Stimulated activated CD4-positive, alpha-beta T cell treated with anti-CD3 and anti-CD28 coated beads, Interleukin-4, amount 100 ng/mL, for 24 hours (primary cell): ENCODE measurements around the gene DMRTC1B.
"Not testable (repeated sequence)": the region's sequence is repeated elsewhere in the genome, so short reads cannot be mapped to it uniquely, and the experiment has no call there.

Experiments used
- DNase-seq: peaks from one replicate; pipeline ENCODE4 v3.0.0-alpha.2; 2020

DMRTC1B gene, protein sequence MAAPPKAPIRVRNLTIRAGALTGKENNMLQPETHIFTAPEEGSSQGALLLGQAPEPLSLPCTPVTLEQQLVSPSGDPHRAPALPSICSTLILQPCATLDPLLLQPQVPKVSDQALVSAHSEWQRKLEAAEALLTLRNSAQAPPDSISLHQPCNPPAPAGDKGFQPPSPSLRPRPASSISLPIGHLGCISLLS

GRCh38 chrX:72776653-72777466, at the start of gene DMRTC1B:
DMRTC1B (plus strand) TSS chrX:72776890; CDS start chrX:72845136, 68,246 bp downstream.
- DNase-seq = not testable (repeated sequence)

- no peak for DNase-seq
Measured at GRCh38 chrX:72727846-72728245, 48.8 kb upstream of the DMRTC1B start.

DNA sequence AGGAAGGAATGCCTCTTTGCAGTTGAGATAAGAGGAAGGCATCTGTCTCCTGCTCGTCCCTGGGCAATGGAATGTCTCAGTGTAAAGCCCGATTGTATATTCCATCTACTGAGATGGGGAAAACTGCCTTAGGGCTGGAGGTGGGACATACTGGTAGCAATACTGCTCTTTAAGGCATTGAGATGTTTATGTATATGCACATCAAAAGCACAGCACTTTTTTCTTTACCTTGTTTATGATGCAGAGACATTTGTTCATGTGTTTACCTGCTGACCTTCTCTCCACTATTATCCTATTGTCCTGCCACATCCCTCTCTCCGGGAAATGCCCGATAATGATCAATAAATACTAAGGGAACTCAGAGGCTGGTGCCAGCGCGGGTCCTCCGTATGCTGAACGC, 43.1 kb upstream of the DMRTC1B start:
- DNase-seq = not testable (repeated sequence)

DNA sequence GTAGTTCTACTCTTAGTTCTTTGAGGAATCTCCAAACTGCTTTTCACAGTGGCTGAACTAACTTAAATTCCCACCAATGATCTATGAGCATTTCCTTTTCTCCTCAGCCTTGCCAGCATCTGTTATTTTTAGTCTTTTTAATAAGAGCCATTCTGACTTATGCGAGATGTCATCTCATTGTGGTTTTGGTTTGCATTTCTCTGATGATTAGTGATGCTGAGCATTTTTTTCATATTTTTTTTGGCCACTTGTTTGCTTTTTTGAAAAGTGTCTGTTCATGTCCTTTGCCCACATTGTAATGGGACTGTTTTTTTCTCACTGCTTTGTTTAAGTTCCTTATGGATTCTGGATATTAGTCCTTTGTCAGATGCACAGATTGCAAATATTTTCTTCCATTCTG, 41.1 kb upstream of the DMRTC1B start:
- DNase-seq = no peak

DNA sequence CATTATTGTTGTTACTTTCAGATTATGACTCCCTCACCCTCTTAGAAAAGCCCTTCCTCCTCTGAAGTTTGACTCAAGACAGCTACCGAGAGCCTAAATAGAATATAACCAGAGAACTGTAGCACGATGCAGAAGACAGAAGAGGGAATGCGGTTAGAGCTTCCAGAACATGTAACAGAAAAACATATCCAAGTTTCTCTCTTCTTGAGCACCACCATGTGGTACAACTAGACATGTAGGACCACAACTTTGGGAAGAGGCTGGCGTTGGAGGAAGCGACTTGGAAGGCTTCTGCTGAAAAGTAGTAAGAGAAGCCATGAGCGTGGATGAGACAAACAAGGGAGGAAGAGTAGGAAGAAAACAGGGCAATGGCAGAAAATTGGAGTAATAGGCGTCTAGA, 31.1 kb upstream of the DMRTC1B start:
- not testable (repeated sequence) for DNase-seq

DNA sequence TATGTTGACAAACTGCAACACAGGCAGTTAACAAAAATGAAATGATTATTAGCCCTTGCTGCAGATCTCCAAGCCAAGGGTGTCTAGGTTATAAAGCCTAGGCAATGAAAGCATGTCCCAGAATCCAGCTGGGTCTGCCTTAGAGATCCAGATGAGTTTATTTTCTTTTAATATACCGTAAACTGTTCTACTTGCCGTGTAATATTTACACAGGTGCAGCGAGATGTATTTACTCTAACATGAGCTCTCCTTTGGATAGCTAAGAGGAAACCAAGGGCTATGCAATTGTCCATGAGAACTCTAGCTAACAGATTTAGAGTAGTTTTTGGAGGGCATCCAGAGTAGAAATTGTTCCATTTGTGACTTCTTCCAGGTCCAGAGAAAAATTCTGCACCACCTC, 28.1 kb upstream of the DMRTC1B start:
- DNase-seq = not testable (repeated sequence)

GRCh38 chrX:72760454-72760853, 16.2 kb upstream of the DMRTC1B start:
- DNase-seq = not testable (repeated sequence)

GRCh38 chrX:72777467-72777790, 739 bp downstream of the DMRTC1B start:
- not testable (repeated sequence) for DNase-seq

DNA sequence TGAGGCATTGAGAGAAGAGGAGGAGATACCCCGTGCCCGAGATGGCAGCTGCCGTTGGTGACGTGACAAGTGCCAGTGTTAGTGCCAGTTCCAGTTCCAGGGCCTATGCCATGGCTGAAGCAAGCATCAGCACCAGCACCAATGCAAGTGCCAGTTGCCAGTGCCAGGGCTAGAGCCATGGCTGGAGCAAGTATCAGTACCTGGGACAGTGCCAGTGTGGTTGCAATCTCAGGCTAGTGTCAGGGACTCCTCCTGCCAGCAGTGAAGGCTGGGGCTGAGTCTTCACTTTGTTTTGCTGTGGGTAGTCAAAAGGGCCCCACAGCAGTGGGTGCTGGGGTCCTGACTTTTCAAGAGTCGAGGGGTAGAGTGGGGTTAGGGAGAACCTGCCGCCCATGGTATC, 1.5 kb downstream of the DMRTC1B start:
- not testable (repeated sequence) for DNase-seq

- DNase-seq = not testable (repeated sequence)
Measured at GRCh38 chrX:72782560-72782959, 5.9 kb downstream of the DMRTC1B start, which contains the start of gene FAM236B. FAM236B (minus strand) TSS chrX:72782660; CDS start chrX:72782560, 100 bp downstream.

GRCh38 chrX:72783365-72783936, 6.8 kb downstream of the DMRTC1B start:
- not testable (repeated sequence) for DNase-seq

- not testable (repeated sequence) for DNase-seq
Measured at GRCh38 chrX:72783964-72784363, 7.3 kb downstream of the DMRTC1B start.

GRCh38 chrX:72788142-72788541, 11.5 kb downstream of the DMRTC1B start:
- DNase-seq = not testable (repeated sequence)

DNA sequence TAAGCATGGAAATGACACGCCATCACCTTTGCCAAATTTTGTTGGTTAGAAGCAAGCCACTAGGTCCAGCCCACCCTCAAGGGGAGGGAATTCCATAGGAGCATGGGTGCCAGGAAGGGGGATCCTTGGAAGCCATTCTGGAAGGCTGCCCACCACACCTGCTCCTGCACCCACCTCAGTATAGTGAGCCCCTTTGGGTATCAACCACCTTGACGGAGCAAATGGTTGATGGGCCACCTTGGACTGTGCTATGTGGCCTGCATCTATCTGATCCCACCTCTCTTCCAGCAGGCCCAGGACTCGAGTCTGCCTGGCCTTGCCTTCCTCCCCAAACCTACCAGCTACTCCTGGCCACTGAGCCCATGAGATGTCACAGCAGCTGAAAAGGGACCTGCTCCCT, 13.7 kb downstream of the DMRTC1B start:
- not testable (repeated sequence) for DNase-seq

DNA sequence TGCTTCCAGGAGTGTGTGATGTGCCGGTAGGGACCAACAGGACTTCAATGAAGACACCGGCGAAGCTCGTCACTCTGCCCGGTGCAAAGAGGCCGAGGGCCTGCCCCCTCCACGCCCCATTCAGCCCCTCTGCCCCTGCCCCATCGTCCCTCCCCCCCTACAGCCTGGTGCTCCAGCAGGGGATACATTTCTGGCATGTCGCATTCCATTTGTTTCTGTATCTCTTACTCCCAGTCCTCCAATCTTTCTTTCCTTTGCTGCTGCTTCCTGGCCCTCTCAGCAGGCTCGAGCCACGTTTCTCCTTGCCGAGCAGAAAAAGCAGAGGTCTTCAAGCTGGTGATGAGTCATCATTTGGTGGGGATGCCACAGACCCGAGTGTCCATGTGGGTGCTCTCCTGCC, 31.4 kb downstream of the DMRTC1B start, which contains the start of gene FAM236D:
Gene FAM236D, minus strand, starts transcription at position 101 of the 400 bp plus-strand sequence. Its CDS starts 100 bp downstream, at position 1.
- DNase-seq = not testable (repeated sequence)

- not testable (repeated sequence) for DNase-seq
Measured at GRCh38 chrX:72830701-72831100, 54.0 kb downstream of the DMRTC1B start.

GRCh38 chrX:72837532-72837931, 60.8 kb downstream of the DMRTC1B start:
- not testable (repeated sequence) for DNase-seq

GRCh38 chrX:72882898-72883297, 106.2 kb downstream of the DMRTC1B start:
- DNase-seq = not testable (repeated sequence)

GRCh38 chrX:72889740-72890139, 113.0 kb downstream of the DMRTC1B start:
- not testable (repeated sequence) for DNase-seq
